HG03066 (cell line): ENCODE measurements around the gene CASZ1.

ENCODE experiments used
- ATAC-seq: cut with Tn5 transposase; IDR thresholded peaks from one replicate; pipeline ENCODE4 v1.9.1; 2021; ENCODE audit warnings: low read depth; ENCODE audit not compliant: unreplicated experiment

The CASZ1 gene

DNA sequence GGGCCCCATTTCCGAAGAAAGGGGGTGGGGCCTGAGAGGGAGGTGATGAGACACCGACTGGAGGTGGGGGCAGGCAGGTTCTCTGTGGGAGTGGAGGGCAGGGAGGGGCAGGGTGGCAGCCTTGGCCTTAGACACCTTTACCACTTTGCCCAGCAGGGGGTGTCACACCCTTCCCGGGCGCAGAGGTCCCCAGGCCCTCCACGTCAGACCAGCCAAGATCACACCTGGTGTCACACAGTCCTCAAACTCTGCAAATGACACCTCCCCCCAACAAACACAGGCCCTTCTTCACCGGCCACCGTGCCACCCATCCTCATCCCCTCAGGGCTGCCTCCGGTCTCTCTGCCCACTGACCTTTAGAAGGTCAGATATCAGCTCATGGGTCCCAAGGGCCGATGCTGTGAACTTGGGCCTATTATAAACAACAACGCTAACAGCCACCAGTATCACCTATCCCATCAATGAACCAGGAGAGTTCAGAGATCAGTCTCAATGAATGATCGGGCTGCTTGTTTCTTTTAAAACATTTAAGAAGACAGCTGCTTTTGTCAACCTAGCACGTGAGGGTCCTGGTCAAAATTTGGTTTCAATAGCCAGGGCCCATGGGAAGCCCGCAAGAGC lies 103.9 kb downstream of the CASZ1 start:
- no peak for ATAC-seq

- no peak for ATAC-seq
Observed at GRCh38 chr1:10691740-10692125, 104.7 kb downstream of the CASZ1 start.

- ATAC-seq, result no peak
Observed at GRCh38 chr1:10691075-10691739, 105.2 kb downstream of the CASZ1 start.

- ATAC-seq, result no peak
Observed at GRCh38 chr1:10690484-10690883, 106.0 kb downstream of the CASZ1 start.

- ATAC-seq, result no peak
Observed at GRCh38 chr1:10688409-10688786, 108.0 kb downstream of the CASZ1 start.

- ATAC-seq, result no peak
Observed at GRCh38 chr1:10687782-10688408, 108.6 kb downstream of the CASZ1 start.

- ATAC-seq, result no peak
Observed at GRCh38 chr1:10687251-10687651, 109.2 kb downstream of the CASZ1 start.

- no peak for ATAC-seq
Observed at GRCh38 chr1:10686404-10687040, 109.9 kb downstream of the CASZ1 start.

DNA sequence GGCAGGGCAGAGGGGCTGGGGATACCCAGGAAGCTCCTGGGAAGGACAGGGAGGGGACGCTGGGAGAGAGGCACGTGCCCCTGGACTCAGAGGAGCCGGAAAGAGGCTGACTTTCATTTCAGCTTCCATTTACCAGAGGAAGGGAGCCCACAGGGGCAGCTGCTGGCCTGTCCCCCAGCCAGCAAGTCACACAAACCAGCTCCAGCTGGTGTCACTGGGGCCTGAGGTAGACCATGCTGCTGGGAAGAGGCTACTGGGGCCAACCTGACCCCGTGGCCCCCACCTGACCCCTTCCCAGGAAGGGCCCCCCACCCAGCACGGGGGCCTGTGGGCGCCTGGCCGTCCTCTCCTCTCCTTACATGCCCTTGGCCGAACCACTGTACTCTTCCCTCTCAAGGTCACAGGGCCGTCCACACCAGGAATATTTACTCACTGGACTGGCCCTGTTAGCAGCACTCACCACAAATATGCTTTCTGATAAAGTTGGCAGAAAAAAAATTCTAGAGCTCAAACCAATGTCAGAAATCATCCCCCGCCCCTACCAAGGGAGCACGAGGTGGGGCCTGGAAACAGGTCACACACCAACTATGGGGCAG lies 110.5 kb downstream of the CASZ1 start:
- ATAC-seq, result no peak

GRCh38 chr1:10685196-10685807 lies 111.1 kb downstream of the CASZ1 start:
- no peak for ATAC-seq

DNA sequence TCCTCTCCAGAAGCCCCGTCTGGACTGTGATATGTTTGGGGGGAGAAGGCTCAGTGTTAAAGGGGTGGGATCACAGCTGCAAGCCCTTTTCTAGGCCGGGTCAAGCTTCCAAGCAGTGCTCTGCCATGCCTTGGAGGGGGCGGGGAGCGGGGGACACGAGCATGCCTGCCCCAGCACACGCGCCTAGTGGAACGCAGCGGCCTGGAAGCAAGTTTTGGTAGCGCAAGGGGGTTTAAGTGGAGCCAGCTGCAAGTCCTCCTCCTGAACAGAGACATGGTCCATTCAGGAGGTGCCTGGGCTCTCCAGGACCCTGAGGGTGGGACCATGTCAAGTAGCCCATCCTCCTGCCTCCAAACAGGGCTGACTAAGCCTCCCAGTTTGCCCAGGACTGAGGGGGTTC lies 112.2 kb downstream of the CASZ1 start:
- ATAC-seq, result no peak

DNA sequence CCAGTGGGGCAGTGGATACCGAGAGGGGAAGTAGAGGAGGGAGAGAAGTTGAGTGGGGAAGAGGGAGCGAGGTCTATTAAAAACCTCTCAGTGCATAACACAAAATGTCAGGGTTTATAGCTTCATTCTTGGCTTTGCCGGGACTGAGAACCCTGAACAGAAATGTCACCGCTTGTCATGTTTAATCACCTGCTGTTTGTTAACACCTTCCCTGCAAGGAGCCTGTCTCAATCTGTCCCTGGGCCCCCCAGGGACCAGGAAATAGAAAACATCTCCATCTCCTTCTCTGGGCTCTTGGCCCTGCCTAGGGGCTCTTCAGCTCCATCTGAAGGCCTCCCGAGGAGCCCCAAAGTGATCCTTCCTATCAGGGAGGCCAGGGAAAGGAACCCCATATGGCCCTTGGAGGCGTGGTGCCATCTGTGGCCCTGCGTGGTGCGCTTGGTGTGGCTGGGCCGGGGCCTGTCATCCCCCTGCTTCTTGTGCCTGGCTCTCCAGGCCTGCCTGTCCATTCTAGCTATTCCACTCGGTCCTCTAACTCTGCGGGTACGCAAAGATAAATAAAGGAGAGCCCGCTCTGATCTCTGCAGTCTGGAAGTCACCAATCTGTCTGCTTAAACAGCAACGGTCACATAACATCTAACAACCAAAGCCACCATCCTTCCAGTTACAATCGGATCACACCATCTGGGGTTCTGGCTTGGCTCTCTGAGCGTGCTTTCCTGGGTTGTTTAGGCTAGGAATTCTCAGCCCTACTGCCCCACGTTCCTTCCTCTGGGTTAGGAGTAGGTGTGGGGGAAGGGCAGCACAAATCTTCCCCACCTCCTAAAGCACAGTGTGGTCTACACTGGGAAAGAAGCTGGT lies 113.8 kb downstream of the CASZ1 start:
- ATAC-seq, result no peak

GRCh38 chr1:10682108-10682445 lies 114.4 kb downstream of the CASZ1 start:
- no peak for ATAC-seq

- ATAC-seq, result no peak
Observed at GRCh38 chr1:10681296-10682107, 114.9 kb downstream of the CASZ1 start.

DNA sequence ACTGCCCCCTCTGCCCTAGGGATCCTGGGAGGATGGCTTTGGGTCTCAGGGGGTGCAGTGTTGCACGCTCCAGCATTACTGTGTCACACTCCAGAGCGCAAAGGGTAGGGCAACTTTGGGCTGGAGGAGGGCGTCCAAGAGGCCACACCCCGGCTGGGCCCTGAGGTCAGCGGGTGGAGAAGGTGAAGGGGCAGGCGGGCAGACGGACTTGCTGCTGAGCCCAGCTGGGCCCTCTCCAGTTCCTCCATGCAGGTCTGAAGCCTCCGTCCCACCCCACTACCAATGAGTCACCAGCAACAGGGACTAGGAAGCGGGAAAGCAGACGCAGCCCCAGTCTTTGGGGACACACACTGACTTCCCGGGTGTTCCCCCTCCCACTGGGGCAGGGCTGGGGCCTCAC lies 116.0 kb downstream of the CASZ1 start:
- no peak for ATAC-seq

DNA sequence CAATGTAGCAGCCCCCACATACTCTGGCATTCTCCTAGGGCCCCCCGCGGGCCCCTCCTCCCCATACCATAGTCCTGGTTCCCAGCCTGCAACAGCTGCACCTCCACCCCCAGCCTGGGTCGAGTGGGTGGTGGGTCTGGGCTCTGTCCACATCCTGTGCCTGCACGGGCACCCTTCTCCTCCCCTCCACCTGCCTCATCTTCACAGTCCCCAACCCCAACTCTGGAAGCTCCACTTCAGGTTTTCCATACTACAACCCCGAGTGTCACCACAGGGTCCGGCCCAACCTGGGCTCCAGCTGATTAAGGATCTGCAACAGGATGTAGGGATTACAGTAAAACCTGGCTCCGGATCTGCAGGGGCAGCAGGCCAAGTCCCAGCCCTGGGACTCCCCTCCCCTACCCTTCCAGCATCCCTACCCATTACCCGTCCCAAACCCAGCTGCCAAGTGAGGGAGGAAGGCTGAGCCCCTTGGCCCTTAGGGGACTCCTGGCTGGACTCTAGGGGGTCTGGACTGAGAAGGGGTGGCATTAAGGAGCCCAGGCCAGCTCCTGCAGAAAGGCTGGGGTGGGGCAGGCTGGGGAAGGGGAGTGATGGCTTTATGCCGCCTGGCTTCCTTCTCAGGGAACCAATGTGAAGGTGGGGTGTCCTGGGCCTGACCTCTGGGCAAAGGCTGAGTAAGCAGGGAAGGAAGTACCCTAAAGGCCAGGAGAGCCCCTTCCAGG lies 116.8 kb downstream of the CASZ1 start:
- no peak for ATAC-seq

- ATAC-seq, result no peak
Observed at GRCh38 chr1:10678852-10679251, 117.6 kb downstream of the CASZ1 start.

DNA sequence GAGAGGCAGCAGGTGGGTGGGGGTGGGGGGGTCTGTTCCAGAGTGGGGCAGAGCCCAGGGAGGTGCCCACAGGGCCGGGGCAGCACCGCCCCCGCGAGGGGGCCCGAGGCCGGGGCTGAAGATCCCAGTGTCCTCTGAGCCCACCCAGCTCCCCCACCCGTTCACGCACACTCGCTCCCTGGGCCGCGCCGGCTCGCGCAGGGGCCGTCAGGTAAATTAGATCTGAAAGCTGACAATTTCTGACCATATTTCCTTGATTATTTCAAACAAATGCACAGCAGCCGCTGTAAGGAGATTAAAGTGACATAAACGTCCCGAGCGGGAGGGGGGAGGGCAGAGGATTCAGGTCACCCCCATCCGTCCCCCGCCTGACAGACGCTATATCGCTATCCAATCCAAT lies 118.0 kb downstream of the CASZ1 start:
- no peak for ATAC-seq
